Small intestine (tissue), 7 donors: ENCODE results near the gene OR2J3. TPM values are rescaled to one million over a fixed set of nuclear protein-coding genes. Genes with fewer than 3 reads are reported as not detected.
"Not testable (repeated sequence)": the region's sequence is repeated elsewhere in the genome, so short reads cannot be mapped to it uniquely, and the experiment has no call there.

ENCODE experiments used
- DNase-seq, 2 donors: peaks; one replicate each; pipeline versions ENCODE4 v3.0.0 to v3.0.0-alpha.2; 2013
- FAIRE-seq: peaks from 2 replicates; lab custom pipeline; 2012; peaks lifted over from hg19 to GRCh38; lab: Jason Lieb, UNC
- H3K27ac ChIP-seq, 3 donors: one replicate each; pipeline ENCODE4 v1.5.1; 2013; ENCODE audit warnings: low read length in 2 of 3, mild to moderate bottlenecking in 2 of 3, control low read depth in 1 of 3, inconsistent platforms in 1 of 3, low read depth in 1 of 3, moderate library complexity in 1 of 3
- H3K27me3 ChIP-seq, 3 donors: one replicate each; pipeline ENCODE4 v1.6.1; 2013; ENCODE audit warnings: low read length in 3 of 3, inconsistent platforms in 1 of 3; ENCODE audit not compliant: control insufficient read depth in 3 of 3, insufficient read depth in 3 of 3
- H3K36me3 ChIP-seq, 3 donors: one replicate each; pipeline ENCODE4 v1.6.1; 2013; ENCODE audit warnings: low read length in 3 of 3, inconsistent platforms in 1 of 3, low read depth in 1 of 3, mild to moderate bottlenecking in 1 of 3, moderate library complexity in 1 of 3; ENCODE audit not compliant: control insufficient read depth in 3 of 3, insufficient read depth in 2 of 3
- H3K4me1 ChIP-seq, 3 donors: one replicate each; pipeline ENCODE4 v1.6.1; 2013; ENCODE audit warnings: low read length in 2 of 3, inconsistent platforms in 1 of 3, low read depth in 1 of 3, mild to moderate bottlenecking in 1 of 3, moderate library complexity in 1 of 3; ENCODE audit not compliant: control insufficient read depth in 3 of 3, insufficient read depth in 2 of 3
- H3K4me3 ChIP-seq, 3 donors: one replicate each; pipeline ENCODE4 v1.5.1; 2013; ENCODE audit warnings: low read length in 3 of 3, control low read depth in 1 of 3, inconsistent platforms in 1 of 3, low read depth in 1 of 3, mild to moderate bottlenecking in 1 of 3, moderate library complexity in 1 of 3
- H3K9me3 ChIP-seq, 2 donors: one replicate each; pipeline ENCODE4 v1.6.1; 2013; ENCODE audit warnings: low read depth in 1 of 2, low read length in 1 of 2; ENCODE audit not compliant: control insufficient read depth in 2 of 2, insufficient read depth in 1 of 2
- WGBS, 3 donors: extraction: QIAGEN DNeasy Blood & Tissue Kit; methylation state at CpG; one replicate each; pipeline ENCODE4 v1.1.7; 2013; 5-methylcytosine and 5-hydroxymethylcytosine counted together
- polyA plus RNA-seq, 4 donors: library from polyadenylated mRNA; stranded (reverse) in 3 of 4; unstranded in 1 of 4; fragments of 200-250 nt in 3 of 4; fragments of 120-200 nt in 1 of 4; gene quantifications; one replicate each; pipeline versions ENCODE4 v1.2.1 to v1.2.3, GENCODE V29; 2013
- donor health status: healthy with polysubstance abuse.
- donor health status: control.
- donor health status: control.
- donor health status: Bipolar disorder and iron deficiency.
- donor health status: healthy.

OR2J3 gene
- polyA plus RNA-seq, 4 donors, result not detected

GRCh38 chr6:29099190-29099589, 8.7 kb upstream of the OR2J3 start, which contains the start of gene OR2J1:
Gene OR2J1 (plus strand): TSS chr6:29099490. CDS start chr6:29100943, 1,453 bp downstream.
- 75 to 81% (median 80%) methylated on average over 3 of the region's 3 CpGs for WGBS, 3 donors

GRCh38 chr6:29112135-29112534, 4.3 kb downstream of the OR2J3 start:
- FAIRE-seq, result no peak
- no peaks in the 10 kb centered on the region for H3K36me3 ChIP-seq
- no peaks in the 10 kb centered on the region for H3K4me1 ChIP-seq
- no peak overlapping the region for H3K27ac ChIP-seq
- WGBS, 3 donors, result 70 to 77% (median 70%) methylated on average over 7 of the region's 7 CpGs
- no peak for DNase-seq
- no peaks in the 10 kb centered on the region for H3K27me3 ChIP-seq
- H3K9me3 ChIP-seq, result no peaks in the 10 kb centered on the region
- H3K4me3 ChIP-seq, result no peak overlapping the region

More at GRCh38 chr6:29099190-29099589, 8.7 kb upstream of the OR2J3 start, which contains the start of gene OR2J1:
- FAIRE-seq, result no peak
- Histone ChIP-seq H3K4me1 (no peaks in the 10 kb centered on the region), H3K9me3 (no peaks in the 10 kb centered on the region), H3K4me3 (no peak within 1 kb of the TSS), H3K36me3 (no peaks in the 10 kb centered on the region), H3K27me3 (no peaks in the 10 kb centered on the region), H3K27ac (no peak within 1 kb of the TSS)
- DNase-seq, result no peak

- 91 to 97% (median 97%) methylated on average over 1 of the region's 3 CpGs for WGBS, 3 donors
Measured at GRCh38 chr6:29114964-29115363, 7.1 kb downstream of the OR2J3 start.

GRCh38 chr6:29129326-29130012, 21.6 kb downstream of the OR2J3 start:
- H3K4me1 ChIP-seq, result no peaks in the 10 kb centered on the region
- peaks cover 0 to 2% (median 2%) of the 10 kb centered on the region in 3 donors for H3K27me3 ChIP-seq
- DNase-seq (no peak), FAIRE-seq (no peak)
- H3K36me3 ChIP-seq, result no peaks in the 10 kb centered on the region
- H3K9me3 ChIP-seq, result no peaks in the 10 kb centered on the region
- H3K27ac ChIP-seq, result no peak overlapping the region
- H3K4me3 ChIP-seq, result no peak overlapping the region
- 79 to 80% (median 79%) methylated on average over 15 of the region's 15 CpGs for WGBS, 3 donors

More at GRCh38 chr6:29114964-29115363, 7.1 kb downstream of the OR2J3 start:
- not testable (repeated sequence) for H3K4me1 ChIP-seq, H3K9me3 ChIP-seq, FAIRE-seq, H3K4me3 ChIP-seq, DNase-seq, H3K27me3 ChIP-seq, H3K27ac ChIP-seq, H3K36me3 ChIP-seq

- FAIRE-seq (no peak), DNase-seq (no peak)
- Histone ChIP-seq H3K27me3 (peaks cover 0 to 2% (median 2%) of the 10 kb centered on the region in 3 donors), H3K4me3 (no peak overlapping the region), H3K36me3 (no peaks in the 10 kb centered on the region), H3K27ac (no peak overlapping the region), H3K9me3 (no peaks in the 10 kb centered on the region), H3K4me1 (no peaks in the 10 kb centered on the region)
- 85 to 90% (median 86%) methylated on average over 4 of the region's 4 CpGs for WGBS, 3 donors
Measured at GRCh38 chr6:29130644-29131043, 22.8 kb downstream of the OR2J3 start.

GRCh38 chr6:29131691-29132090, 23.8 kb downstream of the OR2J3 start:
- DNase-seq (no peak), FAIRE-seq (no peak)
- no peaks in the 10 kb centered on the region for H3K4me1 ChIP-seq
- H3K36me3 ChIP-seq, result no peaks in the 10 kb centered on the region
- H3K9me3 ChIP-seq, result no peaks in the 10 kb centered on the region
- H3K27me3 ChIP-seq, result peaks cover 0 to 2% (median 2%) of the 10 kb centered on the region in 3 donors
- H3K27ac ChIP-seq, result no peak overlapping the region
- H3K4me3 ChIP-seq, result no peak overlapping the region
- WGBS, 3 donors, result 72 to 85% (median 81%) methylated on average over 2 of the region's 2 CpGs

- Histone ChIP-seq H3K27me3 (peaks cover 0 to 5% (median 0%) of the 10 kb centered on the region in 3 donors), H3K36me3 (no peaks in the 10 kb centered on the region), H3K27ac (no peak overlapping the region), H3K9me3 (no peaks in the 10 kb centered on the region), H3K4me1 (no peaks in the 10 kb centered on the region), H3K4me3 (no peak overlapping the region)
- WGBS, 3 donors, result 82 to 86% (median 83%) methylated on average over 4 of the region's 4 CpGs
- DNase-seq (no peak), FAIRE-seq (no peak)
Measured at GRCh38 chr6:29137724-29138123, 29.9 kb downstream of the OR2J3 start.

GRCh38 chr6:29141606-29142005, 33.7 kb downstream of the OR2J3 start:
- Histone ChIP-seq H3K27me3 (peaks cover 0 to 3% (median 0%) of the 10 kb centered on the region in 3 donors), H3K9me3 (no peaks in the 10 kb centered on the region), H3K4me1 (no peaks in the 10 kb centered on the region), H3K4me3 (no peak overlapping the region), H3K36me3 (no peaks in the 10 kb centered on the region), H3K27ac (no peak overlapping the region)
- FAIRE-seq (no peak), DNase-seq (no peak)
- 81 to 95% (median 91%) methylated on average over 1 of the region's 1 CpG for WGBS, 3 donors
